Measurements from ENCODE around the gene PSMB10.
"Not testable (repeated sequence)": the region's sequence is repeated elsewhere in the genome, so short reads cannot be mapped to it uniquely, and the experiment has no call there.

Gene PSMB10

DNA sequence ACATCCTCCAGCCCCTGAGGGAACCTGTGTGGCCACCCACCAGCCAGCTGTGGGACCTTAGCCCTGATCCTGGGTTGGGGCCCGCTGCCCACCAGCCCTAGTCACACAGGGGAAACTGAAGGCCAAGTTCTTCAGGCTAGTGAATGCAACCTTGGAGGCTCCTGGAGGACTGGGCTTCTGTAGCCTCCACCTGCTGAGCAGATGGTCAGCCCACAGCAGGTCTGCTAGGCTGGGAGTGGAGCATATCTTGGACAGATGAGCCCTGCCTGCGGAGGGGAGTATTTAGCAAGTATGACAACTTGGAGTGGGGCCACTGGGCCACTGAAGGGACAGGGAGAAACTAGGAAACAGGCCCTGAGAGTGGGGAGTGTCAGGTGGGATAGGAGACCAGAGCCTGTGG, 39.6 kb upstream of the PSMB10 start:
- TF ChIP-seq, protein P1, sequence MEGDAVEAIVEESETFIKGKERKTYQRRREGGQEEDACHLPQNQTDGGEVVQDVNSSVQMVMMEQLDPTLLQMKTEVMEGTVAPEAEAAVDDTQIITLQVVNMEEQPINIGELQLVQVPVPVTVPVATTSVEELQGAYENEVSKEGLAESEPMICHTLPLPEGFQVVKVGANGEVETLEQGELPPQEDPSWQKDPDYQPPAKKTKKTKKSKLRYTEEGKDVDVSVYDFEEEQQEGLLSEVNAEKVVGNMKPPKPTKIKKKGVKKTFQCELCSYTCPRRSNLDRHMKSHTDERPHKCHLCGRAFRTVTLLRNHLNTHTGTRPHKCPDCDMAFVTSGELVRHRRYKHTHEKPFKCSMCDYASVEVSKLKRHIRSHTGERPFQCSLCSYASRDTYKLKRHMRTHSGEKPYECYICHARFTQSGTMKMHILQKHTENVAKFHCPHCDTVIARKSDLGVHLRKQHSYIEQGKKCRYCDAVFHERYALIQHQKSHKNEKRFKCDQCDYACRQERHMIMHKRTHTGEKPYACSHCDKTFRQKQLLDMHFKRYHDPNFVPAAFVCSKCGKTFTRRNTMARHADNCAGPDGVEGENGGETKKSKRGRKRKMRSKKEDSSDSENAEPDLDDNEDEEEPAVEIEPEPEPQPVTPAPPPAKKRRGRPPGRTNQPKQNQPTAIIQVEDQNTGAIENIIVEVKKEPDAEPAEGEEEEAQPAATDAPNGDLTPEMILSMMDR (IDR thresholded peaks at IDR 0.05; ENCODE audit: low read depth, low read length), result no peak
- TF ChIP-seq, protein P2, sequence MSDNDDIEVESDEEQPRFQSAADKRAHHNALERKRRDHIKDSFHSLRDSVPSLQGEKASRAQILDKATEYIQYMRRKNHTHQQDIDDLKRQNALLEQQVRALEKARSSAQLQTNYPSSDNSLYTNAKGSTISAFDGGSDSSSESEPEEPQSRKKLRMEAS (IDR thresholded peaks at IDR 0.05; ENCODE audit: low read depth, low read length), result no peak
- TF ChIP-seq POLR2A (IDR thresholded peaks at IDR 0.05; ENCODE audit: extremely low read depth, insufficient read length) (no peak), MYC (IDR thresholded peaks at IDR 0.05; ENCODE audit: low read depth, low read length) (no peak)
- no peak for DNase-seq (ENCODE audit: low read depth)
- H3K4me3 ChIP-seq (ENCODE audit: low read depth, low read length), result no peak overlapping the region

DNA sequence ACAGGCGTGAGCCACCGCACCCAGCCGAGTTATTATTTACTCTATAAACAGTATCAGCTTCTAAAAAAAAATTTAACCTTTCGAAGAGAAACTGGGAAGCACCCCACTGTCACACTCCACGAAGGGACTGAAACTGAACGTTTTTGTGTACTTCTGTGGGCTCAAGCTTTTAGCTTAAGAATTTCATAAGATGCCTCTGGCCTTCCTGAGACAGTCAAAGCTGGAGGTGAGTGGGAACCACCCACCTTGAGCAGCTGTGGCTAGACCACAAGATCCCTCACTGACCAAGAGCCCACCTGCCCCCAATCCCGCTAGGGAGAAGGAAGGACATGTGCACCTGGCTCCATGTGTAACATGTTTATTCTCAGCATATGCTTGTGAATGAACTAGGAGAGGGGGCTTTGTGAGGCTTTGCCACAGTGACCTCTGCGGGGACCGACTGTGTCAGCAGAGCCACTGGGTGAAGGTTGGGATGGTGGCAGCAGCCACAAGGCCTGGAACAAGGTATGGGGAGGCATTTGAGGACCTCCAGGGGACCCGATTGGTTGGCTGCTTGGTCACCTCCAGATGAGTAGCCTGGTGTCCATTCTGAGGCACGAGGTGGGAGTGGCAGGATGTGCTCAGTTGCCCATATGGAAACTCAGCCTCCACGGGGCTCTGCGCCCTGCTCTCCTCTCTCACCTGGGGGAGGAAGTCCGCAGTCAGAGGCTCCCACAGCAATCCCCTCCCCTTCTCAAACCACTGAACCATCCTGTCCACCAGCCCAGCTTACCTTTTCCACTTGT, 38.9 kb upstream of the PSMB10 start:
- no peak overlapping the region for H3K4me3 ChIP-seq (ENCODE audit: low read depth, low read length)
- DNase-seq (ENCODE audit: low read depth), result no peak
- TF ChIP-seq MYC (IDR thresholded peaks at IDR 0.05; ENCODE audit: low read depth, low read length) (no peak), POLR2A (IDR thresholded peaks at IDR 0.05; ENCODE audit: extremely low read depth, insufficient read length) (no peak)
- TF ChIP-seq, protein P1 (IDR thresholded peaks at IDR 0.05; ENCODE audit: low read depth, low read length), result no peak
- TF ChIP-seq, protein P2 (IDR thresholded peaks at IDR 0.05; ENCODE audit: low read depth, low read length), result no peak

DNA sequence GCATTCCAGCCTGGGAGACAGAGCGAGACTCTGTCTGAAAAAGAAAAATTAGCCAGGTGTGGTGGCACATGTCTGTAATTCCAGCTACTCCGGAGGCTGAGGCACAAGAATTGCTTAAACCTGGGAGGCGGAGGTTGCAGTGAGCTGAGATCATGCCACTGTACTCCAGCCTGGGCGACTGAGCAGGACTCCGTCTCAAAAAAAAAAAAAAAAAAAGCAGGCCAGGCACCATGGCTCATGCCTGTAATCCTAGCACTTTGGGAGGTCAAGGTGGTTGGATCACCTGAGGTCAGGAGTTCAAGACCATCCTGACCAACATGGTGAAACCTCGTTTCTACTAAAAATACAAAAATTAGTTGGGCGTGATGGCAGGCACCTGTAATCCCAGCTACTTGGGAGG, 35.6 kb upstream of the PSMB10 start:
- H3K4me3 ChIP-seq (ENCODE audit: low read depth, low read length); DNase-seq (ENCODE audit: low read depth): not testable (repeated sequence)

DNA sequence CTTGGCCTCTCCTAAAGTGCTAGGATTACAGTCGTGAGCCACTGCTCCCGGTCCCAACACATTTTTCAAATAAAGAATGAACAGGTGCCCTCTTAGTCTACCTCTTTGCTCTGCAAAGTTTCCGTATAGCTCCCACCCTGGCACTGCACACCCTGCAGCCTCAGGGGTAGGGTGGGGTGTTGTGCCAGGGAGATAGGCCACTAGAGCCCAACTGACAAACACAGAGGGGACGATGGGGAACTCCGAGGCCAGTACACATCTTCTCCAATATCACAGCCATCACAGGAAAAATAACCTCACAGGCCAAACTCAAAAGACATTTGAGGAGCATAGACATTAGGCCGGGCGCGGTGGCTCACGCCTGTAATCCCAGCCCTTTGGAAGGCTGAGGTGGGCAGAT, 34.5 kb upstream of the PSMB10 start:
- no peak overlapping the region for H3K4me3 ChIP-seq (ENCODE audit: low read depth, low read length)
- no peak for TF ChIP-seq MYC (IDR thresholded peaks at IDR 0.05; ENCODE audit: low read depth, low read length)
- no peak for DNase-seq (ENCODE audit: low read depth)

DNA sequence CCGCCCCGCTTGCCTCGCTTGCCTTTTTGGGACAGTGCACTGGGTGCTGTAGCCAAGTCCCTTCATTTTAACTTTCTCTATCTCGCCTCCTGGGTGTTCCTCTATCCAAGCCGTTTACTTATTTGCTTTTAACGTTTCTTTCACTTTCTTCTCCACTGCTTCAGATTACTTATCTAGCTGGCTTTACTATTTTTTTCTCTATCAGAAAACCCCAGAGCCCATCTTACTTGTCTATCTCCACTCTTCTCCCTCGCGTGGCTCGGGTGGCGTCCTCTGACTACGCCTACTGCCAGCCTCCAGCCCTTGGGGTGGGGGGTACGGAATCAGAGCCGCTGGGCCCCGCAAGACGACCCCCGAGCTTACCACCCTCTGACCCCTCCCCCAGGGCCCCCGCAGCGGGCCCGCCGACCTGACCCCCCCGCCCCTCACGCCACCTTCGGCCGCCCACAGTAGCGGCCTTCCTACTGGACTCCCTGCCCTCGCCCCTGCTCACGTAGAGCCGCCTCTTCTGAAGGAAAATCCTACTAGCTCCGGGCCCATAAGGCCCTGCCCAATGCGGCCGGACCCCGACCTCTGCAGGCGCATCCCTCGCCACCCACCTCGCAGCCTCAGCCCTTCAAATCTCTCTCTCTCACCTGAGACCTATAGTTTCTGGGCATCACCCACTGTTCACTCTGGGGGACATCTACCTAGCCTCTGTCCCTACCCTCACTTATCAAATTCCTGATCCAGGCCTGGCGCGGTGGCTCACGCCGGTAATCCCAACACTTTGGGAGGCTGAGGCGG, 32.8 kb upstream of the PSMB10 start:
- no peak for DNase-seq (ENCODE audit: low read depth)
- no peak for TF ChIP-seq MYC (IDR thresholded peaks at IDR 0.05; ENCODE audit: low read depth, low read length)
- TF ChIP-seq, protein P2 (IDR thresholded peaks at IDR 0.05; ENCODE audit: low read depth, low read length), result no peak
- TF ChIP-seq POLR2A (IDR thresholded peaks at IDR 0.05; ENCODE audit: extremely low read depth, insufficient read length), result no peak
- TF ChIP-seq, protein P1 (IDR thresholded peaks at IDR 0.05; ENCODE audit: low read depth, low read length), result no peak
- H3K4me3 ChIP-seq (ENCODE audit: low read depth, low read length), result no peak overlapping the region

DNA sequence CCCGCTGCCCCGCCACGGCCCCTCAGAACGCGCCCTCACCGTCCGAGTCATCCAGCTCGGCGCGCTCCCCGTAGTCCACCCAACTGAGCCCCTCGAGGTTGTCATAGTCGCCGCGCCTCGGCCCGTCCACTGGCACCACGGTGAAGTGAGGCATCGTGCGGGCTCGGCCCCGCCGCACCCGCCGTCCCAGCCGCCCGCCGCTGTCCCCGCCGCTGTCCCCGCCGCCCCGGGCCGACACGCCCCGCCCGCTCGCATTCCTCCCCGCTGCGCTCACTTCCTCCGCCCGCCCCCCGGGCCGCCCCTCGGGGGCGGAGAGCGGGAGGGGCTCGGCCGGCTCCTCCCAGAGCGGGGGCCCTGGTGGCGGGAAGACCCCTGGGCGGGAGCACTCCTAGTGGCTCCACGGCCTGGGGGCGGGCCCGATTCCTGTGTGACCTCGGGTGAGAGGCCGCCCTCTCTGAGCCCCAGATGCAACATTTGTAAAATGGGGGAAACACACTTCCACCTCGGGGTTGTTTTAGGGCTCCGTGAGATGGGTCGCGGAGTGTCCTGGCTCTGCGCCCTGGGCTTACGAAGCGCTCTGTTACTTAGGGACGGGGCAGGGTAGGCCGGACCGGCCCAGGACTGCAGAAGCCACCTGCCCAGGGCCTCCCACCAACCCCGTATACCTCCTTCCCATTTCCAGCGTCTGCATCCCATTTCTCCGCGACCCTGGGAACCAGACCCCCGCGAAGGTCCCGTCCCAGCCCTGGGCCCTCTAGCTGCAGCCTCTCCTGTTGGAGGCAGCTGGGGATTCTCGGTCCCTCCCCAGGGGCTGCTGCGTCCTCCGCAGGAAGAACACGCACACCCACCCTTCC, 32.0 kb upstream of the PSMB10 start, which contains the start of gene SLC12A4:
TSS of gene SLC12A4 (minus strand) at position 238 of the 854 bp plus-strand sequence. CDS start at position 154, 84 bp downstream.
- peak; percentile 89 for DNase-seq (ENCODE audit: low read depth)
- H3K4me3 ChIP-seq (ENCODE audit: low read depth, low read length), result peak within 1 kb of the TSS; percentile 64
- peak; percentile 21 for TF ChIP-seq POLR2A (IDR thresholded peaks at IDR 0.05; ENCODE audit: extremely low read depth, insufficient read length)
- TF ChIP-seq, protein P1 (IDR thresholded peaks at IDR 0.05; ENCODE audit: low read depth, low read length), result no peak

Measured in NB4 (cell line).